ENCODE results near the gene KLHL29.

The KLHL29 gene

DNA sequence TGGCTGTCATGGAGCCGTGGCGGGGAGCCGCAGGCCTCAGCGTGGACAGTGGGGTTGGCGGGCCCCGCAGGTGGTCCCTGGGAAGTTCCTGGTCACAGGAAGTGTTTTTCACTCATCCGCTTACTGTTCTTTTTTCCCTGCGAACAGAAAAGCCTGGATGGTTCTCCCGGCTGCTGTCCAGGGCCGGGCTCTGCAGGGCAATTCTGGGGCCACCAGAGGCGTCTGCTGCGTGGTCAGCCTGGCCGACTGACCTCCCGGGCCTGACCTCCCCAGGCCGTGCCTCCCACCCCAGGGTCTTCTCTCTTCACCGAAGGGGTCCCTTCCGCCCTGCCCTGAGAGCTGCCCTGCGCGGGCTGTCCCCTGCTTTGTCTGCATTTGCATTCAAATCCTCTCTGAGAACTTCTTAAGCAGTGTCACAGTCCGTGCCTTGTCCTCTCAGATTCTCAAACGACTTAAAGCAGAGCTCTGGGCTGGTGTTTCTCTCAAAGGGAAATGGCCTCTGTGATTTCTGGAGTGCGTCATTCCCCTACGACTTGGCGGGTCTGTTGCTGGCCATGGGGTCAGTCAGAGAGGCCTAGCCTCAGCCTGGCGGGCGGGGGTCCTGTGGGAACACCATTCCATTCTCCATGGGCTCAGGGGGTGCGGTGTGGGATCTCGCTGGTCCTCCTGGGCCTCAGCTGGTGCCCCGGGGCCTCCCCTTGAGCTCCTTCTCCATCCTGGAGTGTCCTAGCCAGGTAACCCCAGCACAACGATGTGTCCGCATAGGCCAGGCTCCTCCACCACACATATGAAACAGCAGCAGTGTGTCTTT, 38.3 kb downstream of the KLHL29 start:
- peak; percentile 16 for DNase-seq

DNA sequence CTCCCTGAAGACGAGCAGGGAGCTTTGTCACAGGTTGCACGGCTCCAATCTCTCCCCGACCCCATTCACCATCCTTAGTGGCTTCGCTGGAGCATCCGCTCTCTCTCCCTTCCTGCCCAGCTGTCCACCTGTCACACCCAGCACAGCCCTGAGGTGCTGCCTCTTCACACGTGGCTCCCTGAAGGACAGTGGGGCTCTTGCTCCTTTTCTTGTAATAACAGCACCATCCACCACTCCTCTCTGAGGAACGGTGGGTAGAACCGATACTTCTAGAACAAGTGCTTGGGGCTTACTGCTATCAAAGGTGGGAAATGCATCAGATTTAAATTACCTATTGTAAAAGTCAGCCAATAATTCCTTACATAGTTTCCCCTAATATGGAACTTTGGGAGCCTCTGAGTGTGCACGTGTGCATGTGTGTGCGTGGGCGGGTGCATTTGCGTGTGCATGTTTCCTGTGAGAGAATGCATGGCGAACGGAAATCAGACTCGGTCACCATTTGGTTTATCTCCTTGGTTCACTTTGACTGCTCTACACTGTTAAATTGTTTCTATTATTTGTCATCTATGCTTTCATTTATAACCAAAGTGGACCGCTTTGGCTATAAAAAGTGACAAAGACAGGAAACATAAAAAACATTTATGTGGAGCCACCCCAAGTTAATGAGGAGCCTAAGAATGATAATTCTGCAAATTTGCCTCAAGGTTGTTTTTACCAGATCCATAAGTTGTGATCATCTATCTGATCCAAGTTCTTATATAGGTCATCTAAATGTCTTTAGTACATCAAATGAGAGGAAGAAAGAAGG, 39.1 kb downstream of the KLHL29 start:
- DNase-seq = peak; percentile 5

DNA sequence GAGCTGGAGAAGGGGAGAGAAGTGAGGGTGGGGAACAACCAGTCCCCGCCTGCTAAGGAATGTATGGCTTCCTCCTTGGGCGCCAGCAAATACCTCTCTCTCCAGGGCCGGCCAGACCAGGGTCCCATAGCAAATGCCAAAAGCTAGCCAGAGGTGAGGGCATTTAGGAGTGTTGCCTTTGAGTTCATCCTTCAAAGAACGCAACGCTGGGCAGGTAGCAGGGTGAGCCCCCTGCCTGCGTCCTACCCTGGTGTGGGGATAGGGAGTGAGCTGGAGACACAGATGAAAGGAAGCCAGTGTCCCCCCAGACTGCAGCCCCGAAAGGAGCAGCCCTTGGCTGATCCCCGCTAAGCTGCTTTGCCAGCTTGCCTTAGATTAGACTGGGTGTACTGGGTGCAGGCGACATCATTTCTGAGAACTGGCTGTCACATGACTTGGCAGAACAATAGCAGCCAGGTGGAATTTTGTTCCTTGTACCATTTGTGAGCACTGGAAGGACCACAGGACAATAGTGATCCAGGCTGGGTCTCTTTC, 40.4 kb downstream of the KLHL29 start:
- DNase-seq = peak; percentile 16

DNA sequence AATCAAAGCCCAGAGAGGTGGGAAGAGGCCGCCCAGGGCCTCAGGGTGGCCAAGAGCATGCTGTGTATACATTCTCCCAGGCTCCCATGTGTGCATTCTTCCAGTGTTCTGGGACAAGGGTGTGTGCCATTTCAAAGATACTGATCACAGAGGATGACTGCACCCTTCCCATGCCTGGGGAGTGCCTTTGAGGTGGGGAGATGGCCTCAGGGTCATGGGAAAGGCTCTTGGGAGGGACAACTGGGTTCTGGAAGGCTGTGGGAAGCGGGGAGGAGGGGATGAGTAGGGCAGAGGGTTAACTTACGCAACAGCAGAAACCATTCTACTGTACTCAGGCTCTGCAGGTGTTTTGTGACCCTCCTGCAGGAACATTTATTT, 40.9 kb downstream of the KLHL29 start:
- DNase-seq = peak; percentile 11

DNA sequence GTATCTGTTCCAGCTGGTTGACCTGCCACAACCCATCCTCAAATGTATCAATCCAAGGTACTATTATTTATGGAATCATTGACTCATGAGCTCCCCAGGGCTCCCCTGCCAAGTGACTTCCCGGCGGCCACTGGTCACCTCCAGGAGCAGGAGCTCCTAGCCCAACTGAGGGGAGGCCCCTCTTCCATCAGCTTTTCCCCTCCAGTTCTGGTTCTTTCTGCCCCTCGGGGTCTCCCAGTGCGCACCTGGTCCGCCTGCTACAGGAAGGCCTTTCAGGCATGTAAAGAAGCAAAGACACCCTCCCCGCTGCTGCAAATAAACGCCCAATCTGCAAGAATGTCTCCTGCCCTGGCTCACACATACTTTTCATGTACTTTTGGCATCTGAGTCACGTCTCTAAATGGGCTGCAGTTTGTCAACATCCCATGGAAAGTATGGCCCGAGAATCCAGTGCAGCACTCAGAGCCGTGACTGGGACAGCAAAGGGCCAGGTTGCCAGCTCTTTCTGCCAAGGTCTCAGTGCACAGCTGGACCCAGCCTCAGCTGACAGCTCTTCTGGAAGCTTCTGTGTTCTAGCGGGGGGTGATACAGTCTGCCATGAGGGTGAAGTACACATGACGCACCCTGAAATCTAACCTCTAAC, 41.4 kb downstream of the KLHL29 start:
- DNase-seq = peak; percentile 43

DNA sequence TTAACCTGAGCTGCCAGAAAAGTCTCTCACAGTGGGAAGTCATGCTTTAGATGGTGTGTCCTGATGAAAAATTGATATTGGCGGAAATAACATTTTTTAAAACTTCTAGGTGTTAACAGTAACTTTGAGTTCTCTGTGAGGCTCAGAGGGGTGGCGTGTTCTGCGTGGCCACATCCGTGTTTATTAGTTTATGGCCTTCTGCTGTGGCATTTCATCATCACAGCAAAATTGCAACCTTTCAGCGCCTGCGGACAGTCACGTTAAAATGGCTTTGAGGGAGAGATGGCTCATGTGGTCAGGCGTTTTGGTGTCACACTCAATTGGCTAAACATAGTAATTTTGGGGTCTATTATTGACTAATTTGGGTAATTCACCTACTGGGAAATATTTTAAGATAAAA, 42.4 kb downstream of the KLHL29 start:
- peak; percentile 7 for DNase-seq

DNA sequence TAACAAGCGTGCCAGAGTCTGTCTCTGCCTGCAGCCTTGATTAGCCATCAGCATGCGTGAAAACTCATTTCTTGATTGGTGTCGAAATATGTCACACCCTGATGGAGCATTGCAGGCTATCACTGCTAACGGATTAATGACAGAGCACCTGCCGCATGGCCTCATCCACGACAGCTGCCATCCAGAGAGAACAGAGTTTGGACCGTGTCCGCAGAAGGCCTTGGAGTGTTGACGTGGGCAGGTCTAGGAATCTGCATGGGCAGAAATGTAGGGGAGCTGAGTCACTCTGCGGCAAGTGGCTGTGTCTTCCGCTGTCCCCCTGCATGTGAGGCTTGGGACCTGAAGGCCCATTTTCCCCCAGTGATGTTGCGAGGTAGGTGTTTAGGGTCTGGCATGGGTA, 43.0 kb downstream of the KLHL29 start:
- DNase-seq = peak; percentile 26

DNA sequence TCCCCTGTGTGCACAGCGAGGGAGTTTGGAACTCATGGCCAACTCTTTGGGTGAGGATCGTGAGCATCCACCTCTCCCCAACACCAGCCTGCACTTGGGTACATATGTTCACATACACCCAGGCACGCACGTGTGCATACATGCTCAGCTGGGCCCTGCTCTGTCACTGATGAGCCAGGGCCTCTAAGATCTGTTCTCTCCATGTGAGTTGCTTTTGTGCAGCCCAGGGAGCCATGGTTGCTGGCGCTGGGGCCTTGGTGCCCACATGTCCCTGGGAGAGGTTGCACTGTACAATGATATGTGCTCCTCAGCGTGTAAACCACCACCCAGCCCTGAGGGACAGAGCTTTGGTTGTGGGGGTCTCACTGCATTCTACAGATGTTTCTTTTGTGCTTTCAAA, 44.1 kb downstream of the KLHL29 start:
- no peak for DNase-seq

DNA sequence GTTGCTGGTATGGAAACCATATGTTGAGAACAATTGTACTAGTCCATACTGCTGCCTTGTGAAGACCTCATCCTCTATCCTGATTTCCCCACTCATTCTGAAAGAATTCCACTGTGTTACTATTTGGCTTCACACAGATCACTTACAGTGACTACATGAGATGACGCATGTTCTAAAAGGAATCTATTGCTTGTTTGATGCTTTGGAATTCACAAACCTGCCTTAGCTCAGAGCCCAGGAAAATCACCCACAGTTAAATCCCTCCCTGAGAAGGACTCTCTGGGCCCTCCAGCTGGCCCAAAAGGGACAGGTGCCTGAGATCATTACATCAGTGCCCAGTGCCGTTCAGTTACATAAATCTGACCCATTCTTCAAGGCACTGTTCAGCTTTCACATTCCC, 45.3 kb downstream of the KLHL29 start:
- DNase-seq = peak; percentile 10

DNA sequence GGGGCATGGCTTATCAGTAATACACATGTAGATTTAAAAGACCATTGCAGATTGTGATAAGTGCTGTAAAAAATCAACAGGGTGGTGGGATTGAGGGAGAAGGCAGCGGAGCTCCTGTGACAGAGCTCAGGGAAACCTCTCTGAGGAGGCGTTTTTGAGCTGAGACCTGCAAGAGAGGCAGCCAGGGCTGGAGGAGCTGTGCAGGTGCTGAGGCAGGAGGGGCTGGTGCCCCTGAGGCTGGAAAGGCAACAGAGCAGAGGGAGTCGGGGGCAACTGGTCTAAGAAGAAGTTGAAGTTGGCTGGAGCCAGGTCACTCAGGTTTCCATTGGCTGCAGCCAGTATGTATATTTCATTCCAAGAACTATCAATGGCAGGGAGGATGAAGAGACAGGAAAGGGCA, 47.6 kb downstream of the KLHL29 start:
- no peak for DNase-seq

DNA sequence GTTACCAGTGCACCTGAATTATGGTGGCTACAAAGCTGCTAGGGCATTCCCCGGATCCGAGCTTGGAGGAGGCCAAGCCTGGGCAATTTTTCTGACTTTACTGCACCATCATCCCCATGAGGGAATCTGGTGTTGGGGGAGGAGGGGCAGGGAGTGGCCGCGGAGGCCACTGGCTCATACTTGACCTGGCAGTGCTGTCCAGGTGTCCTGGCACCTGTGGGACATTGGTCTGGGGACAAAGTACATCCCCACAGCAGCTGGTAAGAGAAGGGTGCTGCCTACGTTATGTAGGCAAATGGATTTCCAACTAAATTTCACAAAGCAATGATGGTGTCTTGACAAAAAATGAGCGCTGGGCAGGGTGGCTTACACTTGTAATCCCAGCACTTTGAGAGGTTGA, 48.3 kb downstream of the KLHL29 start:
- DNase-seq = no peak

DNA sequence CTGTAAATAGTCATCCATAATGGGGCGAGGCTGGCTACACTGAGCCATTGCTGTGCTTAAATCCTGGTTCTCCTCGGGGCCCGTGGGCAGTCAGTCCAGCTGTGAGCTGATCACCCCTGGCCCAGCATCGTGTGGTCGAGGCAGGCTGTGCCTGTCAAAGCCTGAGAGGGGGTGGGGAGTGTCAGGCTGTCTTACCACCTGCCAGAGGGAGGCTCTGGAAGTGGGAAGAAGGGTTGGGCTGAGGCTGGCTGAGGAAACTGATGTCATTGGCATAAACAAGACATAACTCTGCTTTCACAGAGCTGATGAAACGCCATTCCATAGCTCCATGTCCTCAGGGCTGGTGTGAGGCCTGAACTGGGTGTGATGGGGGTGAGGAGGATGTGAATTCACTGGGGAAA, 49.7 kb downstream of the KLHL29 start:
- DNase-seq = no peak

DNA sequence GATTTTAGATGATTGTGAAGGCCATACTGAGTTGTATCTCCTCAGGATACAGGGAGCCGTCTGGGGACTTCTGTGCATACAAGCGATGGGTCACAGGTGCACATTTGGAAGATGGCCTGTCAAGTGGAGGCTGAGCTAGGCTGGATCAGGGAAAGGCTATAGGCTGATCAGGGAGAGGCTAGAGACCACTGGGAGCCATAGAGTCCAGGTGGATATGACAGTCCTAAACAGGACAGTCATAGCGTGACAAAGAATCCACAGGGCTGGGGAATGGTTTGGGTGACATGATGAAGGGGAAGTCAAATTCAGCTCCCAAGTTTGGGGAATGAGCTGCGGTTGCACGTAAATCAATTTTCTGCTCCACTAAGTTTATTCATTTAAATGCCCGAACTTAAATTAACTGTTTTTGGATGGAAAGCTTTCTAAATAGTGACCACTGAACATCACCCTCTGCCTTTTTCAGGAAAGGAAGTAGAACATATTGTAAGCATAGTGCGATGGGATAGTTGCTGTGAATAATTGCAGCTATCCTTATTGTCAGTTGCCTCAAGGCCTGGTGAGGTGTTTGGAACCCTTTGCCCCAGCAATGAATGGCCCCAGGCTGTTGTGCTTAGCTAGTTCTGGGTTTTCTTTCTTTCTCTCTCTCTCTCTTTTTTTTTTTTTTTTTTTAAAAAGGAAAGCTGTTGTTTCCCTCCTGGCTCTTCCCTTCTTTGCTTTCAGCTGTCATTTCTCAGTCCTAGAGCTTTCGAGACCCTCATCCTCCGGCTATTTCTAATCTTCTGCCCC, 50.5 kb downstream of the KLHL29 start:
- no peak for DNase-seq

DNA sequence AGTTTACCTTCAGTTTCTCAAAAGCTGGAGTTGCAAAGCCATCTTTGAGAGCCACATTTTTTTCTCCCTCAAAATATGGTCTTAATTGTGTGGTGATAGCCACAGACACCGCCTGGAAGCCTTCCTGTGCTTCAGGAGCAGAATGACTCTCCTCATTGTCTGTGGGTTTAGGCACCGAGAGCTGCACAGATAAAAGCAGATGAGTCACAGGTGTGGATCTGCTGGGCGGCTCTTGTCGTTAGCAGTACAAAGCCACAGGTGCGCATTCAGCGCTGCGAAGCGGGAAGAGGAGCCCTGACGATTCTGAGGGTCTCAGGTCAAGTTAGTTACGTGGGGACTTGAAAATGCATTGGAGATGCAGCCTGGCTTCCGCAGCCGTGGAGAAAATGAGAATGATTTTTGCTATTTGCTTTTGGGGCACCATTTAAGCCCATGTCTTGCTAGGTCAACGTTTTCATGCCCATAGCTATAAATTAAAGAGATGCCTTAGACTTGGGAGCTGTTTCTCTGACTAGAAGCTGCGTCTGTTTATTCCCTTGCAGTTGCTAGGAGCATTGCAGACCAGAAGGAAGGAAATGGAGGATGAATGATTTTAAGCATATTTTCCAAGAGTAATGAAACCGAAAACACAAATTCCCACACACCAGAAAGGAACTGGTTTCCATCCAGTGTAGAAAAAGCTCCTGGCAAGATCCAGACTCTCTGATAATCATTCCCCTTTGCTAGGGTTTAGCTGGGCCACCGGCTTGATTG, 51.5 kb downstream of the KLHL29 start:
- no peak for DNase-seq

DNA sequence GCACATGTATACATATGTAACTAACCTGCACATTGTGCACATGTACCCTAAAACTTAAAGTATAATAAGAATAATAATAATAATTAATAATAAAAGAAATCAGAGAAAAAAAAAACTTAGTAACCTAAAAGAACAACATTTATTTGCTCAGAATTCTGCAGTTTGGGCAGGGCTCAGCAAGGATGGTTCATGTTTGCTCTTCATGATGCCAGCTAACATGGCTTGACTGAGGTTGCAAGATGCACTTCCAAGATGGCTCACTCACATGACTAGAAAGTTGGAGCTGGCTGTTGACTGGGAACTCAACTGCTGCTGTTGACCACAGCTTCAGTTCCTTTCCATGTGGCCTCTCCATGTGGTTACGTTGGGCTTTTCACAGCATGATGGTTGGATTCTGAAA, 56.4 kb downstream of the KLHL29 start:
- DNase-seq = no peak

DNA sequence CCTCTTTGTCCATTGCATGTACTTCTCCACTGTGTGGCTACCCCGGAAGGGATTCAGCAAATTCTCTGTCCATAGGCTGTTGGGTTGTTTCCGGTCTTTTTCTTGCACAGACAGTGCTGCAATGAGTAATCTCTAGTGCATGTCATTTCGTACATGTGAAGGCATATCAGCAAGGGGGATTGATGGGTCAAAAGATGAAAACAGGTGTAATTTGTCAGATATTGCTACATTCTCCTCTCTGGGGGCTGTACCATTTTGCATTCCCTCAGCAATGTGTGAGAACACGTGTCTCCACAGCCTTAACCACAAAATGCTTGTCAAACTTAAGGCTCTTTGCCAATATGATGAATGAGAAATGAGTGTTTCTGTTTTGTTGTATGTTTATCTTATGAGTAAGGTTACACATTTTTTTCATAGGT, 60.5 kb downstream of the KLHL29 start:
- DNase-seq = peak; percentile 1

DNA sequence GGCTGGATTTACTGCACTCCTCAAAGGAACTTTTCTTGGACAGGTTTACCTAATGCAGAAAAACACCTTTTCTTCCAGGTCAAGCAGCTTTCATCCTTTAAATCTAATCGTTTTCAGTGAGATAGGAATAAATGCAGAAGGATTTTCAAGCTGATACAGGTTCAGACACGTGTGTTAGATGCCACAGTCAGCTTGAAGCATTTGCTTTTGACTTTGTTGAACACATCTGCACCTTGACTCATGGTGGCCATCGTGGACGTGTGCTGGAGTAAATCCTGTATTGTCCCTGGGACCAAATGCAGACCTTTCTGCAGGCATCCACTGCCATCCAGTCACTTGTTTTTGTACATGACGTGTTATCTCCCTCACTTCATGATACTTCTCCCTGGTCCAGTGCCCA, 61.9 kb downstream of the KLHL29 start:
- no peak for DNase-seq

DNA sequence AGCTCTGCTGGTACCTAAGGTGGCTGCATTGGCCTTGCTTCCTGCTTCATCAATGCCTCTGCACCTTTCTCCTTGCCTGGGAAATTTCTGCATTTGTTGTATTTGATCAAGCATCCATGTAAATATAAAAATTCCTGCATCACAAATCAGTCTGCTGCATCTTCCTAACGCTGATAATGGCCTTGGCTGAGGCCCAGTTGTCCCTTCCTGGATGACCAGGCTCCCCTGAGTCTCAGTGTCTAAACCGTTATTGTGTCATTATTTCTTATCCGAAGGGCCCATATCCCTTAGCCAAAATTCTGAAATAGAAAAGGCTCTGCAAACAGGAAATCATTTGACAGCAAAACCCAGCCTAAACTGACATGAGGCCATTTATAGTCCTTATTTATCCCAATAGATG, 62.4 kb downstream of the KLHL29 start:
- peak; percentile 6 for DNase-seq

DNA sequence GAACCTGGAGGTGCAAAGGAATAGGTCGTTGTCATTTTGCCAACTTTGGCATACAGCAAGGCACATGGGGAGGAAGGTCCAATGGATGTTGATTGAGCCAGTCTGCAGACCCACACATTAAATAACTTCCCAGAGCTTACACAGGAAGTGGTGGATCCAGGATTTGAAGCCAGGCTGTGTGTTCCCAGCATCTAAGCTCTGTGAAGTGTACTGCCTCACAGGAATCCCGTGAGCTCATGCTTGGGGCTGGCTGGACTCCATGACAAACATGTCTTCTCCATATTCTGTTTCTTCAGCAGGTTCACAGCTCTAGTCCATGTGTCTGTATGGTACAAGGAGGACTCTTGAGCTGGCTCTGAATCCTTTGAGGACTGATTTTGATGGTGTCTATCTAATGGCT, 63.9 kb downstream of the KLHL29 start:
- peak; percentile 22 for DNase-seq

DNA sequence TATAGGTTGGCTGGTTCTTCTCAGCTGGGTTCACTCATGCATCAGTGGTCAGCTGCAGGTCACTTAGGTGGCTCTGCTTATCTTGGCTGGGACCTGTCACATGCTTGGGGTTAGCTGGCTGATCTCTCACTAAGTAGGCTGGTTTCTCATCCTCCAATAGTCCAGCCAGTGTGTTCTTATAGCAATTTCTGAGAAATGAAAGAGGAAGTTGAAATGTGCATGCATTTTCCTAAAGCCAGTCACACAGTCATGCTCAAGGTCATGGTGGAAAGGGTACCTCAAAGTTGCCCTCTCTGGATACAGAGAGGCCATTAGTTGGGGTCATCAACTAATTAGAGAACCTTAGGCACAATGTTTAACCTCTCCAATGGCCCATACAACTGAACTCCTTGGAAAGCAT, 64.4 kb downstream of the KLHL29 start:
- no peak for DNase-seq

DNA sequence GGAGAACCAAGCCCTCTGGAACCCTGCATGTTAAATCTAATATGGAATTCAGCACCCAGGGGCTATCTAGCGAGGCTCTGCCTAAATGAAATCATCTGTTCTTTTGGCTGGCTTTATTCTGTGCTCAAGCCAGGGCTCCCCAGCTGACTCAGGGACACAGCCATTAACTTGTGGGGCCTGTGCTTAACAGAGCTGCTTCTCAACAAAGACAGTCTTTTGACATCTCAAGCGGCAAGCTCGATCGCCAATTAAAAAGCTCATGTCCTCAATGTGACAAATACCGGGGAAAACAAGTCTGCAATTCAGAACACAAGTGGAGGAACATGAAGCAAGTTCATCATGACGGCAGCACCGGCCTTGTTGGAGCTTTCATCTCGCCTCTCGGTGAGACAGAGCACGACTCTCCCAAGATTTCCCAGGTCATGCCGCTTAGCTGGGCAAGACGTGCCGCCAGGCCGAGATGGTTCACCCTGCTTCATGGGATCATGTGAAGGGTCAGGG, 64.9 kb downstream of the KLHL29 start:
- DNase-seq = peak; percentile 49

DNA sequence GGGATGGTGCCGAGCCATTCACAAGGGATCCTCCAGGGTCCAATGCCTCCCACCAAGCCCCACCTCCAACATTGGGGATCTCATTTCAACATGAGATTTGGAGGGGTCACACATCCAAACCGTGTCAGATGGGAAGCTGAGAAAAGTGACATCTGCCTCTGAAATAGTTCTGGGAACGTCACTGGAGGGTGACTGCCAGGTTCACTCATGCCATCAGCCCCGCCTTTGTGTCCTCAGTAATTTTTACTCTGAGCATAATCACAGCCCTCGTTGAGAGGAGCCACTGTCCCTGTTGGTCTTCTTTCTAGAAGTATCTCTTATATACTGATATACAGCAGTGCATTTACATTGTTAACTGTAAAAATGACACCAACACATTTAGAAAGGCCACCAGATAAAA, 67.4 kb downstream of the KLHL29 start:
- peak; percentile 1 for DNase-seq
